Breast epithelium (tissue), 3 donors: ENCODE measurements around the gene SMAP1.
A peak's percentile ranks its signal among the peaks of the same experiment; 100 is the strongest.

Experiments used
- POLR2A ChIP-seq: fragments of 450-650 bp; IDR thresholded peaks from one replicate; pipeline ENCODE4 v1.6.1; 2016; ENCODE audit warnings: antibody characterized with exemption, mild to moderate bottlenecking, moderate library complexity
- POLR2AphosphoS5 ChIP-seq, 3 donors: sonication (generic); formaldehyde crosslinking; IDR thresholded peaks; one replicate each; pipeline ENCODE4 v1.6.1; 2017; ENCODE audit warnings: antibody characterized with exemption in 3 of 3
- TF ChIP-seq, protein P1 (sequence below), 3 donors: fragments of 450-650 bp; IDR thresholded peaks; one replicate each; pipeline ENCODE4 v1.5.1; 2016 to 2017; ENCODE audit warnings: antibody characterized with exemption in 3 of 3, mild to moderate bottlenecking in 3 of 3, moderate library complexity in 3 of 3

DNA sequence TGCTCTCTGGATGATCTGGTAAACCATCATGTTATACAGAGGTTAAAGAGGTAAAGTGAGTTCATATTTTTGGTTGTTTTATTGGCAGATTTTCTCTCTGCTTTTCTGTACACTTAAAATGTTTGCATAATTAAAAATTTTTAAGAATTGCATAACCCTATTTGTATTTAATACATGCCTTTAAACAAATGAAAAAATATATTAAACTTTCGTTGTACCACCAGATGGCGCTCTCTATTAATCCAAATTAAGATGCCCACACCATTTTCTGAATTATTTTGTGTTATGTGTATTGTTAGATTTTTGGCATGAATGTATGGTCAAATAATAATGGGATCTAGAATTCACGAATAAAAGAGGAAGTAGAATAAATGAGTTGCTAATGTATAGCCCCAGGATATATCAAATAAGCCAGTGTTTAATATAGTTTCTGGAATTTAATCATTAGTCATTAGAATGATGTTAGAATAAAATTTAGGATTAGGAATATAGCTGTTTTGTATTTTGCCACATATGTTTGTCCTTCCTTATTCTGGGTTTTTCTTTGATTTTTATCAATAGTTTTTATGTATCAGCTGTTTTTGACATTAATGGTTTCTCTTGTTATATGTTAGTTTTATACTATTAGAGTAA lies 38.9 kb downstream of the SMAP1 start:
- TF ChIP-seq, protein P1, sequence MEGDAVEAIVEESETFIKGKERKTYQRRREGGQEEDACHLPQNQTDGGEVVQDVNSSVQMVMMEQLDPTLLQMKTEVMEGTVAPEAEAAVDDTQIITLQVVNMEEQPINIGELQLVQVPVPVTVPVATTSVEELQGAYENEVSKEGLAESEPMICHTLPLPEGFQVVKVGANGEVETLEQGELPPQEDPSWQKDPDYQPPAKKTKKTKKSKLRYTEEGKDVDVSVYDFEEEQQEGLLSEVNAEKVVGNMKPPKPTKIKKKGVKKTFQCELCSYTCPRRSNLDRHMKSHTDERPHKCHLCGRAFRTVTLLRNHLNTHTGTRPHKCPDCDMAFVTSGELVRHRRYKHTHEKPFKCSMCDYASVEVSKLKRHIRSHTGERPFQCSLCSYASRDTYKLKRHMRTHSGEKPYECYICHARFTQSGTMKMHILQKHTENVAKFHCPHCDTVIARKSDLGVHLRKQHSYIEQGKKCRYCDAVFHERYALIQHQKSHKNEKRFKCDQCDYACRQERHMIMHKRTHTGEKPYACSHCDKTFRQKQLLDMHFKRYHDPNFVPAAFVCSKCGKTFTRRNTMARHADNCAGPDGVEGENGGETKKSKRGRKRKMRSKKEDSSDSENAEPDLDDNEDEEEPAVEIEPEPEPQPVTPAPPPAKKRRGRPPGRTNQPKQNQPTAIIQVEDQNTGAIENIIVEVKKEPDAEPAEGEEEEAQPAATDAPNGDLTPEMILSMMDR (IDR thresholded peaks at IDR 0.05), result peak; percentile 15 to 63 (median 51)
- TF ChIP-seq POLR2AphosphoS5 (IDR thresholded peaks at IDR 0.05) (no peak), POLR2A (no peak)
